H1 (cell line): ENCODE measurements around the gene RBM38. TPM values are rescaled to one million over a fixed set of nuclear protein-coding genes. Genes with fewer than 3 reads are reported as not detected.

ENCODE experiments used
- CTCF ChIA-PET: fragments of 300-600 bp; sonication (Branson Sonifier 250); formaldehyde crosslinking; loops from one replicate; lab custom pipeline; 2021; ENCODE audit not compliant: partially characterized antibody; lab: Charles Lee
- POLR2A ChIA-PET: fragments of 300-600 bp; sonication (Branson Sonifier 250); formaldehyde crosslinking; loops from one replicate; lab custom pipeline; 2021; ENCODE audit warnings: inconsistent platforms; ENCODE audit not compliant: partially characterized antibody; lab: Charles Lee
- DNase-seq, 2 experiments: peaks; one replicate each; pipeline versions ENCODE4 v3.0.0 to v3.0.0-alpha.2; 2010 to 2022; ENCODE audit warnings: low spot score in 2 of 2, low read depth in 1 of 2, mixed read lengths in 1 of 2
- FAIRE-seq: peaks from 2 replicates; lab custom pipeline; 2011; peaks lifted over from hg19 to GRCh38; lab: Jason Lieb, UNC
- H2AFZ ChIP-seq: 2 replicates; pipeline ENCODE4 v1.8.1; 2012; ENCODE audit warnings: low read length, inconsistent platforms
- H2AK5ac ChIP-seq: 2 replicates; pipeline ENCODE4 v1.6.1; 2013; ENCODE audit warnings: low read depth, low read length
- H2BK120ac ChIP-seq: replicated peaks from 2 replicates; pipeline ENCODE3; 2013; ENCODE audit warnings: low read depth, low read length, inconsistent platforms
- H2BK12ac ChIP-seq: 2 replicates; pipeline ENCODE4 v1.6.1; 2013; ENCODE audit warnings: low read depth, low read length
- H2BK15ac ChIP-seq: 2 replicates; pipeline ENCODE4 v1.6.1; 2013; ENCODE audit warnings: low read length
- H2BK20ac ChIP-seq: 2 replicates; pipeline ENCODE4 v1.6.1; 2013; ENCODE audit warnings: low read length
- H2BK5ac ChIP-seq: 2 replicates; pipeline ENCODE4 v1.6.1; 2013; ENCODE audit warnings: low read depth, low read length
- H3K14ac ChIP-seq: 2 replicates; pipeline ENCODE4 v1.6.1; 2013; ENCODE audit warnings: inconsistent platforms; ENCODE audit not compliant: insufficient read length
- H3K18ac ChIP-seq: 2 replicates; pipeline ENCODE4 v1.6.1; 2013; ENCODE audit warnings: low read length; ENCODE audit errors: extremely low read depth
- H3K23ac ChIP-seq: 2 replicates; pipeline ENCODE4 v1.6.1; 2013; ENCODE audit warnings: inconsistent platforms; ENCODE audit not compliant: insufficient read length
- H3K23me2 ChIP-seq: 2 replicates; pipeline ENCODE4 v1.6.1; 2013; ENCODE audit warnings: low read depth, low read length
- H3K27ac ChIP-seq: 2 replicates; pipeline ENCODE4 v1.6.1; 2011; ENCODE audit warnings: low read depth, low read length, inconsistent platforms
- H3K27me3 ChIP-seq, 4 experiments: replicated peaks in 1 of 4; 1 replicate in 1 of 4; 2 replicates in 3 of 4; pipeline versions ENCODE4 v1.6.1 to v1.8.1; 2011 to 2013; ENCODE audit warnings: low read length in 3 of 4, mild to moderate bottlenecking in 3 of 4, inconsistent platforms in 2 of 4, mixed read lengths in 2 of 4, moderate library complexity in 1 of 4; ENCODE audit not compliant: control insufficient read depth in 3 of 4, insufficient read depth in 3 of 4; ENCODE audit errors: extremely low read depth in 1 of 4
- H3K36me3 ChIP-seq, 4 experiments: 2 replicates each; pipeline versions ENCODE4 v1.6.1 to v1.8.1; 2011 to 2013; ENCODE audit warnings: mild to moderate bottlenecking in 4 of 4, low read length in 3 of 4, moderate library complexity in 2 of 4, control low read depth in 1 of 4, inconsistent platforms in 1 of 4; ENCODE audit not compliant: insufficient read depth in 4 of 4, control insufficient read depth in 2 of 4
- H3K4ac ChIP-seq: replicated peaks from 2 replicates; pipeline ENCODE3; 2013; ENCODE audit warnings: low read length, low read depth, mixed read lengths, inconsistent platforms; ENCODE audit not compliant: insufficient read length
- H3K4me1 ChIP-seq, 4 experiments: replicated peaks in 1 of 4; 1 replicate in 1 of 4; 2 replicates in 3 of 4; pipeline versions ENCODE4 v1.6.1 to v1.8.1; 2011 to 2013; ENCODE audit warnings: low read length in 3 of 4, inconsistent platforms in 2 of 4, mixed read lengths in 1 of 4; ENCODE audit not compliant: insufficient read depth in 4 of 4, control insufficient read depth in 3 of 4
- H3K4me2 ChIP-seq, 2 experiments: 2 replicates each; pipeline versions ENCODE4 v1.6.1 to v1.8.1; 2011 to 2013; ENCODE audit warnings: low read depth in 2 of 2, low read length in 2 of 2, control low read depth in 1 of 2, inconsistent platforms in 1 of 2, mild to moderate bottlenecking in 1 of 2; ENCODE audit not compliant: insufficient read depth in 1 of 2
- H3K4me3 ChIP-seq, 4 experiments: fragments of 200-600, 300-600 bp in 1 of 4; sonication (generic), shearing (Covaris generic), sonication (Bioruptor Twin) in 1 of 4; 2 replicates each; pipeline versions ENCODE4 v1.5.1 to v1.8.1; 2011 to 2016; ENCODE audit warnings: low read length in 4 of 4, low read depth in 3 of 4, control low read depth in 2 of 4, inconsistent platforms in 2 of 4, mild to moderate bottlenecking in 2 of 4, mixed read lengths in 1 of 4, moderate library complexity in 1 of 4; ENCODE audit not compliant: insufficient read depth in 2 of 4; ENCODE audit errors: extremely low read depth in 1 of 4
- H3K56ac ChIP-seq: replicated peaks from 2 replicates; pipeline ENCODE3; 2013; ENCODE audit warnings: low read depth, mild to moderate bottlenecking, mixed read lengths, low read length, inconsistent platforms; ENCODE audit not compliant: insufficient read length
- H3K79me1 ChIP-seq: 2 replicates; pipeline ENCODE4 v1.6.1; 2013; ENCODE audit warnings: low read depth, low read length, control low read depth
- H3K79me2 ChIP-seq, 2 experiments: 2 replicates each; pipeline versions ENCODE4 v1.6.1 to v1.8.1; 2012 to 2013; ENCODE audit warnings: low read length in 2 of 2, mild to moderate bottlenecking in 2 of 2, inconsistent platforms in 1 of 2; ENCODE audit not compliant: insufficient read depth in 2 of 2, control insufficient read depth in 1 of 2
- H3K9ac ChIP-seq, 4 experiments: replicated peaks in 1 of 4; 1 replicate in 1 of 4; 2 replicates in 3 of 4; pipeline versions ENCODE4 v1.6.1 to v1.8.1; 2011 to 2013; ENCODE audit warnings: low read depth in 3 of 4, low read length in 3 of 4, control low read depth in 2 of 4, mild to moderate bottlenecking in 2 of 4, moderate library complexity in 2 of 4, inconsistent platforms in 1 of 4; ENCODE audit errors: extremely low read depth in 1 of 4
- H3K9me3 ChIP-seq, 2 experiments: 2 replicates each; pipeline versions ENCODE4 v1.6.1 to v1.8.1; 2012 to 2013; ENCODE audit warnings: mild to moderate bottlenecking in 2 of 2, moderate library complexity in 2 of 2, control low read depth in 1 of 2, inconsistent platforms in 1 of 2, low read depth in 1 of 2, low read length in 1 of 2, mixed read lengths in 1 of 2; ENCODE audit not compliant: insufficient read depth in 2 of 2
- H4K20me1 ChIP-seq, 2 experiments: replicated peaks in 1 of 2; 2 replicates each; pipeline versions ENCODE3 to v1.8.1; 2011 to 2013; ENCODE audit warnings: inconsistent platforms in 2 of 2, low read length in 2 of 2, mild to moderate bottlenecking in 1 of 2; ENCODE audit not compliant: insufficient read depth in 2 of 2, control insufficient read depth in 1 of 2
- H4K5ac ChIP-seq: 2 replicates; pipeline ENCODE4 v1.6.1; 2013; ENCODE audit warnings: low read length, low read depth, mixed read lengths, inconsistent platforms; ENCODE audit not compliant: insufficient read length
- H4K8ac ChIP-seq: 2 replicates; pipeline ENCODE4 v1.8.0; 2013; ENCODE audit warnings: mild to moderate bottlenecking, moderate library complexity, low read length, inconsistent platforms; ENCODE audit not compliant: insufficient read depth; ENCODE audit errors: extremely low read depth
- H4K91ac ChIP-seq: replicated peaks from 2 replicates; pipeline ENCODE3; 2013; ENCODE audit warnings: low read length, mixed read lengths, inconsistent platforms; ENCODE audit not compliant: insufficient read length
- KDM4A ChIP-seq: IDR thresholded peaks from one replicate; pipeline ENCODE4 v1.7.1; 2012; ENCODE audit warnings: low read depth, mild to moderate bottlenecking, moderate library complexity, low read length, inconsistent platforms; ENCODE audit not compliant: severe bottlenecking
- SIN3A ChIP-seq, 2 experiments: IDR thresholded peaks in 1 of 2; conservative IDR thresholded peaks in 1 of 2; 2 replicates each; pipeline ENCODE4 v1.6.1; 2011 to 2012; ENCODE audit warnings: low read length in 2 of 2, improper control_type of control experiment in 1 of 2, low read depth in 1 of 2, mild to moderate bottlenecking in 1 of 2
- SIX5 ChIP-seq: IDR thresholded peaks from 2 replicates; pipeline ENCODE4 v1.6.1; 2011; ENCODE audit warnings: mild to moderate bottlenecking, low read depth, low read length
- WGBS, 2 experiments: shearing (Covaris generic) in 1 of 2; methylation state at CpG; one replicate each; pipeline versions ENCODE4 v1.1.6 to v1.1.7; 2013 to 2015; ENCODE audit warnings: low lambda C conversion rate in 2 of 2, mixed read lengths in 2 of 2, inconsistent platforms in 1 of 2, low coverage in 1 of 2, missing lambda C conversion rate in 1 of 2; ENCODE audit not compliant: insufficient replicate concordance in 2 of 2, insufficient coverage in 1 of 2, insufficient read length in 1 of 2; ENCODE audit errors: extremely low coverage in 1 of 2, missing lambda C conversion rate in 1 of 2; 5-methylcytosine and 5-hydroxymethylcytosine counted together
- polyA plus RNA-seq, 7 experiments: library from polyadenylated mRNA; depleted of rRNA in 3 of 7; stranded (reverse) in 5 of 7; unstranded in 2 of 7; fragments of >200 nt in 5 of 7; fragments of 200-250 nt in 2 of 7; gene quantifications; 1 replicate in 5 of 7; 2 replicates in 1 of 7; 4 replicates in 1 of 7; pipeline versions ENCODE4 v1.2.1 to v1.2.3, GENCODE V29; 2011 to 2013; ENCODE audit warnings: missing spikeins in 2 of 7, mixed read lengths in 2 of 7
- total RNA-seq: library from RNA; stranded (reverse); fragmentation: NEBNext Ultra II Directional; extraction: Animal tissue kit (Norgen Biotek cat#: 25700); gene quantifications from 2 replicates; pipeline ENCODE4 v1.2.1, GENCODE V29; 2021

The RBM38 gene
- total and polyA plus RNA-seq, 2 of the 8 experiments (the other 6 are each of a cell fraction or from before 2014, with no cell fraction given), result 57.7 to 109 TPM

DNA sequence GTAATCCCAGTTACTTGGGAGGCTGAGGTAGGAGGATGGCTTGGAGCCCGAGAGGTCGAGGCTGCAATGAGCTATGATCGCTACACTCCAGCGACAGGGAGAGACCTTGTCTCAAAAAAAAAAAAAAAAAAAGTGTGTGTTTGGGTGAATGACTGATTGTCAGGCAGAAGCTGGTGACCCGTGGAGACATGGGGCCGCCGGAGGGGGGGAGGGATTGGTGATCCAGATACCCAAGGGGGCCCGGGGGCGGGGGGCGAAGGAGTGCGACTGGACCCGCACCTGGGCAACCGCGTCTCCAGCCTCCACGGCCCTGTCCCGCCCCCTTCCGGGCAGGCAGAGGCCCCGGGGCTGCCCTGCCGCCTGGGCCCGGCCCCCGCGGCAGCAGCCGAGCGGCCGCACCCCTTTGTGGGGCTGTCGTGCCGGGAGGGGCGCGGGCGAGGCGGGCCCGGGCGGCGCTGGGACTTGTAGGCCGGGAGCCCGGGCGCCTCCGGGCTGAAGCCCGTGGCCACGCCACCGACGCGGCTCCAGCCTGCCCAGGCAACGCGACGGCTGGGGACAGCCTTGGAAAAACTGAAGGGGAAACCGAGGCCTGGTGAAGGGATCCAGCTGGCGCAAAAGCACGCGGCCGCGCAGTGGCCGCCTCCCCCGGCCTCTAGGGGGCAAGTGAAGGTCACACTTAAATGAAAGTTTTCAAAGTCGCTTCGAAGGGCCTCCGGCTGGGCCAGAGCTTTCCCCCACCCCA is 2.1 kb upstream of the RBM38 start:
- Histone ChIP-seq H3K14ac (no peak overlapping the region), H3K18ac (peak overlapping the region; percentile 95), H2BK20ac (no peak overlapping the region), H4K5ac (peak overlapping the region; percentile 71), H2AK5ac (no peak overlapping the region), H3K56ac (no peak overlapping the region), H3K79me1 (peaks cover 11% of the 10 kb centered on the region), H3K27me3 (peaks cover 0 to 10% (median 4%) of the 10 kb centered on the region in 4 experiments; a peak in 4 of 7 replicates), H3K4me1 (peaks cover 0 to 20% (median 14%) of the 10 kb centered on the region in 4 experiments; a peak in 5 of 7 replicates), H3K23ac (no peak overlapping the region), H3K4me3 (peak overlapping the region; percentile 15 to 54 (median 46); a peak in 6 of 8 replicates), H3K36me3 (peaks cover 0 to 13% (median 9%) of the 10 kb centered on the region in 4 experiments; a peak in 4 of 8 replicates), H3K4ac (peak overlapping the region; percentile 57), H2BK12ac (no peak overlapping the region), H2BK15ac (no peak overlapping the region; the same call in 1 of the 2 replicates), H3K9me3 (no peaks in the 10 kb centered on the region), H3K23me2 (peaks cover 5% of the 10 kb centered on the region; the same call in 1 of the 2 replicates), H2BK120ac (no peak overlapping the region), H3K79me2 (peaks cover 0 to 25% of the 10 kb centered on the region in 2 experiments; a peak in 3 of 4 replicates), H2AFZ (no peak overlapping the region), H4K91ac (peak overlapping the region; percentile 98), H4K20me1 (peaks cover 10 to 13% of the 10 kb centered on the region in 2 experiments), H4K8ac (peak overlapping the region; percentile 91), H3K27ac (no peak overlapping the region), H2BK5ac (peak overlapping the region; percentile 41; the same call in 1 of the 2 replicates), H3K9ac (no peak overlapping the region), H3K4me2 (peak overlapping the region; percentile 58 to 76)
- CTCF ChIA-PET, result interaction anchor here (0.6 to 2.4 kb wide), 13 partner anchors 8 to 132 kb away, joined by 3 to 12 read pairs (median 3); no protein-coding TSS in a partner anchor
- WGBS, 2 experiments, result 8% methylated on average over 38 of the region's 57 CpGs; no CpG with 5 or more reads in 1 of the 2 experiments
- DNase-seq, result peak in 1 of 2 experiments; percentile 81
- no peak for FAIRE-seq
- POLR2A ChIA-PET, result interaction anchor here (0.9 to 3.0 kb wide), 11 partner anchors 14 to 322 kb away, joined by 3 to 13 read pairs (median 3); partner anchors contain the start of gene RAE1
- TF ChIP-seq SIX5 (no peak), SIN3A (conservative IDR thresholded peaks at IDR 0.05 in 1 of 2, IDR thresholded peaks at IDR 0.05 in 1 of 2; ENCODE audit: low read depth in 1 of 2, low read length in 2 of 2) (peak in 1 of 2 experiments; percentile 41; a peak in 1 of 4 replicates), KDM4A (no peak)
